Measurements from ENCODE around the gene CARF. TPM values are rescaled to one million over a fixed set of nuclear protein-coding genes. Genes with fewer than 3 reads are reported as not detected.

Gene CARF
- polyA plus RNA-seq, 1 donor (not counting 4 experiments of a cell fraction or from before 2014, with no cell fraction given) = 5.2 TPM

DNA sequence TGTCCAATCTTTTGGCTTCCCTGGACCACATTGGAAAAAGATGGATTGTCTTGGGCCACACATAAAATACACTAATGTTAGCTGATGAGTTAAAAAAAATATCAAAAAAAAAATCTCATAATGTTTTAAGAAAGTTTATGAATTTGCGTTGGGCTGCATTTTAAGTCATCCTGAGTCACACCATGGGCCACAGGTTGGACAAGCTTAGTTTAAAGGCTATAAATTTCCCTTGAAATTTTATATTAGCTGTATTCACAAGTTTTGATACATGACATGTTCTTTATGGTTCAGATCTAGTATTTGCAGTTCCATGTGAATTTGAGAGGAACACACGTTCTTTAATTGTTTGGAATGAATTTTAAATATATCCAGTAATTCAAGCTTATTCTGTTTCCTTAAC lies 21.9 kb downstream of the CARF start:
- H3K27ac ChIP-seq (ENCODE audit: control insufficient read depth, insufficient read depth, low read length) = no peak overlapping the region
- H3K9ac ChIP-seq (ENCODE audit: control insufficient read depth, extremely low read depth, insufficient read depth, low read length) = no peak overlapping the region
- H2AFZ ChIP-seq (ENCODE audit: control insufficient read depth, low read length) = no peak overlapping the region
- no peak for FAIRE-seq
- H3K79me2 ChIP-seq (ENCODE audit: control insufficient read depth, insufficient read depth, low read length) = no peaks in the 10 kb centered on the region
- H3K9me1 ChIP-seq (ENCODE audit: control insufficient read depth, extremely low read depth, insufficient read depth, low read length) = no peaks in the 10 kb centered on the region
- TF ChIP-seq CTCF (optimal IDR thresholded peaks at IDR 0.05 in 1 of 3, IDR thresholded peaks at IDR 0.05 in 1 of 3, conservative IDR thresholded peaks at IDR 0.05 in 1 of 3; ENCODE audit: extremely low read depth in 1 of 3, insufficient read depth in 2 of 3, low read length in 3 of 3) = no peak
- no peak for TF ChIP-seq EZH2 (IDR thresholded peaks at IDR 0.05; ENCODE audit: low read length)
- H4K20me1 ChIP-seq (ENCODE audit: control insufficient read depth, extremely low read depth, insufficient read depth, low read length) = no peaks in the 10 kb centered on the region
- no peak for DNase-seq (ENCODE audit: low read depth, low spot score)
- H3K4me2 ChIP-seq (ENCODE audit: control insufficient read depth, extremely low read depth, insufficient read depth, low read depth, low read length) = no peak overlapping the region
- H3K27me3 ChIP-seq (ENCODE audit: control insufficient read depth, extremely low read depth, insufficient read depth, low read length) = no peaks in the 10 kb centered on the region
- no peaks in the 10 kb centered on the region for H3K9me3 ChIP-seq (ENCODE audit: control insufficient read depth, low read depth, low read length)
- H3K4me1 ChIP-seq (ENCODE audit: control insufficient read depth, extremely low read depth, insufficient read depth, low read length) = peaks cover 14% of the 10 kb centered on the region
- dilution Hi-C loops (cut with MboI; ENCODE audit: extremely low pct_ligation_motif_present, low sequenced_read_pairs) = no loop called here
- no peaks in the 10 kb centered on the region for H3K36me3 ChIP-seq (ENCODE audit: control insufficient read depth in 2 of 2, extremely low read depth in 1 of 2, insufficient read depth in 2 of 2, low read length in 2 of 2)
- H3K4me3 ChIP-seq (ENCODE audit: control insufficient read depth in 2 of 3, extremely low read depth in 1 of 3, insufficient read depth in 2 of 3, low read depth in 1 of 3, low read length in 3 of 3) = no peak overlapping the region

- Histone ChIP-seq H3K4me3 (ENCODE audit: control insufficient read depth in 2 of 3, extremely low read depth in 1 of 3, insufficient read depth in 2 of 3, low read depth in 1 of 3, low read length in 3 of 3) (no peak overlapping the region), H3K9me3 (ENCODE audit: control insufficient read depth, low read depth, low read length) (no peaks in the 10 kb centered on the region), H3K27ac (ENCODE audit: control insufficient read depth, insufficient read depth, low read length) (no peak overlapping the region), H3K27me3 (ENCODE audit: control insufficient read depth, extremely low read depth, insufficient read depth, low read length) (no peaks in the 10 kb centered on the region), H2AFZ (ENCODE audit: control insufficient read depth, low read length) (no peak overlapping the region), H3K79me2 (ENCODE audit: control insufficient read depth, insufficient read depth, low read length) (no peaks in the 10 kb centered on the region), H4K20me1 (ENCODE audit: control insufficient read depth, extremely low read depth, insufficient read depth, low read length) (no peaks in the 10 kb centered on the region), H3K4me1 (ENCODE audit: control insufficient read depth, extremely low read depth, insufficient read depth, low read length) (peaks cover 14% of the 10 kb centered on the region), H3K4me2 (ENCODE audit: control insufficient read depth, extremely low read depth, insufficient read depth, low read depth, low read length) (no peak overlapping the region), H3K9me1 (ENCODE audit: control insufficient read depth, extremely low read depth, insufficient read depth, low read length) (no peaks in the 10 kb centered on the region), H3K36me3 (ENCODE audit: control insufficient read depth in 2 of 2, extremely low read depth in 1 of 2, insufficient read depth in 2 of 2, low read length in 2 of 2) (no peaks in the 10 kb centered on the region), H3K9ac (ENCODE audit: control insufficient read depth, extremely low read depth, insufficient read depth, low read length) (no peak overlapping the region)
- dilution Hi-C loops (cut with MboI; ENCODE audit: extremely low pct_ligation_motif_present, low sequenced_read_pairs) = no loop called here
- FAIRE-seq (no peak), DNase-seq (ENCODE audit: low read depth, low spot score) (no peak)
- TF ChIP-seq CTCF (optimal IDR thresholded peaks at IDR 0.05 in 1 of 3, IDR thresholded peaks at IDR 0.05 in 1 of 3, conservative IDR thresholded peaks at IDR 0.05 in 1 of 3; ENCODE audit: extremely low read depth in 1 of 3, insufficient read depth in 2 of 3, low read length in 3 of 3) (no peak), EZH2 (IDR thresholded peaks at IDR 0.05; ENCODE audit: low read length) (no peak)
These were observed 22.4 kb downstream of the CARF start for GRCh38 chr2:202934456-202934855.
